ENCODE results near the gene PPP4R3B.

DNA sequence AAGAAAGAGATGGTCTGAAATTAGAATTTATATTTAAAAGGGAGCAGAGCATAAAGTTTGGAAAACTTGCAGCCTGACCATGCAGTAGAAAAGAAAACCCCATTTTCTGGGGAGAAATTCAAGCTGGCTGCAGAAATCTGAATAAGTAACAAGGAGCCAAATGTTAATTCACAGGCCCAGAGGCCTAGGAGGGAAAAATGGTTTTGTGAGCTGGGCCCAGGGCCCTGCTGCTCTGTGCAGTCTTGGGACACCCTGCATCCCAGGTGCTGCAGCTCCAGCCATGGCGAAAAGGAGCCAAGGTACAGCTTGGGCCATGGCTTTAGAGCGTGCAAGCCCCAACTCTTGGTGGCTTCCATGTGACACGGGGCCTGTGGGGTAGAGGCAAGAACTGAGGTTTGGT is 56.6 kb downstream of the PPP4R3B start:
- TF ChIP-seq, protein P1, sequence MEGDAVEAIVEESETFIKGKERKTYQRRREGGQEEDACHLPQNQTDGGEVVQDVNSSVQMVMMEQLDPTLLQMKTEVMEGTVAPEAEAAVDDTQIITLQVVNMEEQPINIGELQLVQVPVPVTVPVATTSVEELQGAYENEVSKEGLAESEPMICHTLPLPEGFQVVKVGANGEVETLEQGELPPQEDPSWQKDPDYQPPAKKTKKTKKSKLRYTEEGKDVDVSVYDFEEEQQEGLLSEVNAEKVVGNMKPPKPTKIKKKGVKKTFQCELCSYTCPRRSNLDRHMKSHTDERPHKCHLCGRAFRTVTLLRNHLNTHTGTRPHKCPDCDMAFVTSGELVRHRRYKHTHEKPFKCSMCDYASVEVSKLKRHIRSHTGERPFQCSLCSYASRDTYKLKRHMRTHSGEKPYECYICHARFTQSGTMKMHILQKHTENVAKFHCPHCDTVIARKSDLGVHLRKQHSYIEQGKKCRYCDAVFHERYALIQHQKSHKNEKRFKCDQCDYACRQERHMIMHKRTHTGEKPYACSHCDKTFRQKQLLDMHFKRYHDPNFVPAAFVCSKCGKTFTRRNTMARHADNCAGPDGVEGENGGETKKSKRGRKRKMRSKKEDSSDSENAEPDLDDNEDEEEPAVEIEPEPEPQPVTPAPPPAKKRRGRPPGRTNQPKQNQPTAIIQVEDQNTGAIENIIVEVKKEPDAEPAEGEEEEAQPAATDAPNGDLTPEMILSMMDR (optimal IDR thresholded peaks at IDR 0.05 in 1 of 3, IDR thresholded peaks at IDR 0.05 in 1 of 3, conservative IDR thresholded peaks at IDR 0.05 in 1 of 3; ENCODE audit: extremely low read depth in 1 of 3, insufficient read depth in 2 of 3, low read length in 3 of 3), result no peak
- no peak for TF ChIP-seq EZH2 (IDR thresholded peaks at IDR 0.05; ENCODE audit: low read length)
